Activated CD4-positive, alpha-beta T cell treated with anti-CD3 and anti-CD28 coated beads, Interleukin-2, amount 10 ng/mL, durations not matched to agents 24 days and 14 days (primary cell): ENCODE data around the gene NFIA. TPM values are rescaled to one million over a fixed set of nuclear protein-coding genes. Genes with fewer than 3 reads are reported as not detected.

Experiments
- DNase-seq: peaks from one replicate; pipeline ENCODE4 v3.0.0; 2022
- H3K27ac Mint-ChIP-seq: one replicate; pipeline ENCODE4 v1.8.0; 2022; ENCODE audit warnings: mild to moderate bottlenecking, mixed read lengths
- H3K27me3 Mint-ChIP-seq: one replicate; pipeline ENCODE4 v1.8.0; 2022; ENCODE audit warnings: mixed read lengths
- H3K36me3 Mint-ChIP-seq: one replicate; pipeline ENCODE4 v1.8.0; 2022; ENCODE audit warnings: low read depth, mild to moderate bottlenecking, mixed read lengths
- H3K4me1 Mint-ChIP-seq: one replicate; pipeline ENCODE4 v1.8.0; 2021; ENCODE audit warnings: mixed read lengths
- H3K4me3 Mint-ChIP-seq: one replicate; pipeline ENCODE4 v1.8.0; 2022; ENCODE audit warnings: mild to moderate bottlenecking, moderate library complexity, mixed read lengths
- H3K9me3 Mint-ChIP-seq: one replicate; pipeline ENCODE4 v1.8.0; 2021; ENCODE audit warnings: mixed read lengths
- intact Hi-C: fragments of 100-400 bp; cut with micrococcal nuclease; formaldehyde crosslinking; loops from one replicate; pipeline ENCODE4 v1.15.1; 2023
- total RNA-seq: library from RNA; stranded (reverse); gene quantifications from 2 replicates; pipeline ENCODE4 v1.2.3, GENCODE V29; 2022

NFIA gene
- total RNA-seq, 1 donor from 2014 or later: 0.63 TPM

DNA sequence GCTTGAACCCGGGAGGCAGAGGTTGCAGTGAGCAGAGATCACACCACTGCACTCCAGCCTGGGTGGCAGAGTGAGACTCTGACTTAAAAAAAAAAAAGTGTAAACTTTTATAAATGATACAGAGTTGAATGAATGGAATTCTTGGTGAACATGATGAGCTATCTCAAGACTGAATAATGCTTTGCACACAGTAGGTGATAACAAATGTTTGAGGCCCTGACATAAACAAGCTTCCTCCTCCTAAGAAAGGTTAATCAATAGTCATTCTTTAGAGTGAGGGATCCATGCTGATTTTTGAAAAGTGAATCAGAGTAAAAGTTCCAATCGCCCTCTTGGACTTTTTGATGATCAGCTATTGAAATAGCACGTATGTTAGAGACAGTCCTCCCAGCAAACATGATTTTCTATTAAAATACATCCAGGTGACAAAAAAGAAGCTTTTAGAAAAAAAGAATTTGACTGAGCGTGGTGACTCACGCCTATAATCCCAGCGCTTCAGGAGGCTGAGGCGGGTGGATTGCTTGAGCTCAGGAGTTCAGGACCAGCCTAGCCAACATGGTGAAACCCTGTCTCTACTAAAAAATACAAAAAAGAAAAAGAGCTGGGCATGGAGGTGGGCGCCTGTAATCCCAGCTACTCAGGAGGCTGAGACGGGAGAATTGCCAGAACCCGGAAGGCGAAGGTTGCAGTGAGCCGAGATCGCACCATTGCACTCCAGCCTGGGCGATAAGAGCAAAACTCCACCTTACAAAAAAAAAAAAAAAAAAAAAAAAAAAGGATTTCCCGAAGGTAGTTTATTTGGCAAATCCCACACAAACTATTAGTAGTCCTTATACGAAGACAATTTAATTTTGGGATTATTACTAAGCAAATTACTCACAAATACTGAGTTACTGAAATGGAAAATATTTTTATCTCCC is 181.8 kb downstream of the NFIA start:
- H3K36me3 Mint-ChIP-seq: no peaks in the 10 kb centered on the region
- no peak overlapping the region for H3K27ac Mint-ChIP-seq
- intact Hi-C loops: no loop called here
- H3K27me3 Mint-ChIP-seq: peaks cover 3% of the 10 kb centered on the region
- no peaks in the 10 kb centered on the region for H3K9me3 Mint-ChIP-seq
- H3K4me1 Mint-ChIP-seq: no peaks in the 10 kb centered on the region
- no peak for DNase-seq
- no peak overlapping the region for H3K4me3 Mint-ChIP-seq

DNA sequence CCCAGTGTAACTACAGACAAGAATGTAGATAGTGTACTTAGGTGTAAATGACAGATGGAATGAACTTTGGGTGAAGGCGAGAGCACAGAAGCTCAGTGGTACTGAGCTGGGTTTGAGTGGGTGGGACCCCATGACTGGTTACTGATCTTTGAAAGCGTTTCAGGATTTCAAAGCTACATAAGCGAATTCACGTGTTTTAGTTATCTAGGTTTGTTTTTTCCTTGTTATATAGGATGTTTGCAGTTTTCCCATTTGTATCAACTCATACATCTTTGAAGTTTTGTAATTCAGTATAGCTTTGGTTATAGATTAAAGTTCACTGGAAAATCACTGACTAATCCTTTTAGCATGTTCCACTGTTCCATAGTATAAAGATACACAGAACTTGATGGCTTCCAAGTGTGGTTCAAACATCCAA is 182.5 kb downstream of the NFIA start:
- H3K36me3 Mint-ChIP-seq: no peaks in the 10 kb centered on the region
- no peaks in the 10 kb centered on the region for H3K4me1 Mint-ChIP-seq
- no peaks in the 10 kb centered on the region for H3K9me3 Mint-ChIP-seq
- H3K27me3 Mint-ChIP-seq: peaks cover 3% of the 10 kb centered on the region
- H3K27ac Mint-ChIP-seq: no peak overlapping the region
- no peak overlapping the region for H3K4me3 Mint-ChIP-seq
- intact Hi-C loops: no loop called here
- no peak for DNase-seq

DNA sequence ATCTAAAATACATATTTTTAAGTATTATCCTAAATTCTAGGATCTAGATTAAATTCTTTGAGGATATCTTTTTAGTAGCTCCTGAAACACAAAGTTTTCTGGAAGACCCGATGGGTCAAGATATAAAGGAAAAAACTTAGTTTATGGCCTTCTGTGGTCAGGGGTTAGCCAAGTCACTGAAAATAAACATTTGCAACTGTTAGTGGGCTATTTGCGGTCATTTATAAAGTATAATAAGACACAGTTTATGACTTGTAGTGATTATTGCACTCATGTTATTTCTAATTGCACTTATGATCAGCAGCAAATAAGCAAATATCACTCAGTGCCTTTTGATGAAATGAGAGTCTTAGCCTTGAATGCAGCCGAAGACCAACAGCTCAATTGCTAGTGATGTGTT is 183.3 kb downstream of the NFIA start:
- DNase-seq: no peak
- Mint-ChIP-seq H3K36me3 (no peaks in the 10 kb centered on the region), H3K27ac (no peak overlapping the region), H3K9me3 (no peaks in the 10 kb centered on the region), H3K27me3 (peaks cover 3% of the 10 kb centered on the region), H3K4me1 (no peaks in the 10 kb centered on the region), H3K4me3 (no peak overlapping the region)
- intact Hi-C loops: no loop called here

DNA sequence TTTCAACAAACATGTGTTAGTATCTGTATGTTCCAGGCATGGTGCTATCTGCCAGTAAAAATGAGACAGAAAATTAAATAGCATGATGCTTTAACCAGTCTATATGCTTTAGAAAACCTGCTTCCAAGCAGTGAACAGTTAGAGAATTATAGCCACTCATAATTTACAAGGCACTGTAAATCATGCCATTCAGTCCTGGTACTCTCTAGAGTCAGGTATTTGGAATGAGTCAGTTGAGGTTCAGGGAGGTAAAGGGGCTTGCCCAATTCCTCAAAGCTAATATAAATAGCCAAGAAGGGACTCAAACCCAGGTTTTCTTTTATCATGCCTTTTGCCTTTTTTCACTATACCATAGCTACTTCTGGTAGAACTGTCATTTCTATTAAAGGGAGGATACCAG is 184.4 kb downstream of the NFIA start:
- Mint-ChIP-seq H3K4me1 (no peaks in the 10 kb centered on the region), H3K27me3 (peaks cover 3% of the 10 kb centered on the region), H3K9me3 (no peaks in the 10 kb centered on the region), H3K27ac (no peak overlapping the region), H3K4me3 (no peak overlapping the region), H3K36me3 (no peaks in the 10 kb centered on the region)
- intact Hi-C loops: no loop called here
- DNase-seq: no peak

DNA sequence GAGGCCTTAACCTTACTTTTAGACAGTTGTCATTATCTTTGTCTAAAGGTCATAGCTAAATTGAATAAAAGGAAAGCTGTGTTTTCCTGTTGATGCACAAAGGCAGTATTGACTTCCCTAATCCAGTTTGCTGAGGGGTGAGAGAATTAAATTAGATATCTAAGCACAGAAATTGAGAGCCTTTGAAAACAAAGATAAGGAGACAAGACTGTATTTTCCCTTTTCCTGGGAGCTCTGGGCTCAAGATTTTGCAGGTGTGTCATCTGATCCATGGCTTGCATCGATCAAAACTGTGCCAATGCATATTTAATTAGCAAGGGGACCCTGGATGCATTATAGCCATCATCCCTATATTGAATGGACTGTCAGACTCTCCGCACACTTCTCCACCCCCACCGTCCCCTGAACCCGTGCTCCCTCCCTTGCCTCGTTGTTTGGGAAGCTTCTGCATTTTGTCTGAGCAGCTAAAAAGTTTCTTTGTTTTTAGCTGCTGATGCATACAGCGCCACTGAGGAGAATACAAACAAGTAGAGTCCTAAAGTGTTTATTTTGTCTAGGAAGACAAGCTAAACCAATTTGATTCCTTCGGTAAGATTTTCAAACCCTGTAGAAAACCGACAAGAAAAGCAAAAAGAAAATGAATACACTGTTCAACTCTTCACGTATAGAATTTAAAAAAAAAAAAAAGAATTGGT is 186.3 kb downstream of the NFIA start:
- H3K36me3 Mint-ChIP-seq: no peaks in the 10 kb centered on the region
- intact Hi-C loops: no loop called here
- no peaks in the 10 kb centered on the region for H3K9me3 Mint-ChIP-seq
- H3K27ac Mint-ChIP-seq: no peak overlapping the region
- no peaks in the 10 kb centered on the region for H3K4me1 Mint-ChIP-seq
- H3K27me3 Mint-ChIP-seq: peaks cover 2% of the 10 kb centered on the region
- H3K4me3 Mint-ChIP-seq: no peak overlapping the region
- DNase-seq: no peak

DNA sequence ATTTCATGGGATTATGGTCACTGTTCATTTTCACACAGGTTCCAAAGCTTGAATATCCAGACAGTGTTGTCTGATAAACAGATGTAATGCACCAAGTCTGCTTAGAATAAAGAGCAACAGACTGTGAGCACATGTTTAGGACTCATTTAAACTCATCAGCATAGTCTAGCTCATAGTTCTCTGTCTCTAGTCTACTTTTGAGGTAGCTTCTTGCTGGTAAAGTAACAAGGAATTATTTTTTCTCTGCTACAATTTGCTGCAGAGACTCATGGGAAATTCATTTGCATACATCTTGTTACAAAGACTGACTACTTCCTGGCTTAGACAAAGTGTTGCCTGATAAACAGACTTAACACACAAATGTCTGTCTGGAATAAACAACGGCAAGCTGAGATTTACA is 187.2 kb downstream of the NFIA start:
- Mint-ChIP-seq H3K4me1 (no peaks in the 10 kb centered on the region), H3K4me3 (no peak overlapping the region), H3K36me3 (no peaks in the 10 kb centered on the region), H3K9me3 (no peaks in the 10 kb centered on the region), H3K27ac (peak overlapping the region; percentile 54), H3K27me3 (peaks cover 7% of the 10 kb centered on the region)
- intact Hi-C loops: loop anchor here (2.0 kb wide), 1 partner anchor 63 kb away; no protein-coding TSS in a partner anchor
- DNase-seq: no peak

DNA sequence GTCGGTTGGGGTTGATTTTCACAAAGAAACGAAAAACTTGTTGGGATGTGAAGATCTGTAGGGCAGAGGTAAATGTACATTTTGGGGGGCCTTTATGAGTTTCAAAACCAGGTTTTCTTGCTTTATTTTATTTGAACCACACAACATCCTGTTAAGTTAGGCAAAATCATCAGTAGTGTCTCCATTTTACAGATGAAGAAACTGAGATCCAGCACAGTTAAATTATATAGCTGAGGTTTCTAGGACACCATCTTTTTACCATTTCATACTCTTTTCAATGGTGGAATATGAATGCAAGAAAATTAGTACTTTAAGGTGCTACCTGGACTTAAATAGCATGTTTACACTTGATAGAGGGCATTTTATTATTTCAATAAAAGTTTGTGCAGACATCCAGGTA is 187.7 kb downstream of the NFIA start:
- Mint-ChIP-seq H3K27me3 (peaks cover 8% of the 10 kb centered on the region), H3K36me3 (no peaks in the 10 kb centered on the region), H3K4me1 (no peaks in the 10 kb centered on the region), H3K4me3 (no peak overlapping the region), H3K9me3 (no peaks in the 10 kb centered on the region), H3K27ac (peak overlapping the region; percentile 54)
- DNase-seq: no peak
- intact Hi-C loops: loop anchor here (2.0 kb wide), 1 partner anchor 63 kb away; no protein-coding TSS in a partner anchor

DNA sequence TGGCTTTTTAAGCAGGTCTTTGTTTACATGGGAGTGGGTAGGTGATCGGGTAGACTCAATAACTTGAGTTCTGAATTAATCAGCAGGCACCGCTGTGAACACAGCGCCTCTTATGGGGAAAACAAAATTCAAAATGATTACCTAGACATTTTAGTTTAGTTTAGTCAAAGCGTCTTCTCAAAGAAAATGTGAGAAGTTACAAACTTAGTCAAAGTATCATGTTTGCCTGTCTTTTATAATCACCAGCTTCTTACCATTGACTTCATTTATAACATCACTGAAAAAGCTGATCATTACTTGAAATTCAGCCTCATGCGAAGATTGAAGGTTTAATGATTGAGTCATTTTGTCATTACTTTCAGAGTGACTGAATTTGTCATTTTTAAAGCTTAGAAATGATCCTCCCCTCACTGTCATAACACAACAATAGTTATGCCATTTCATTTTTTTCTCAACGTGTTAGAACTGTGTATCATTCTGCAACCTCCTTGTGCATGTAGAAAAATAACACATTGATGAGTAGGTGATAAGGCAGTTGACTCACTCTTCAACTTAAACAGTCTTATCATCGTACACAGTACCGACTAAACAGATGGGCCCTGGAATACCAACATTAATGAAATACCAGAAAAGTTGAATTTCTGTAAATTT is 188.5 kb downstream of the NFIA start:
- intact Hi-C loops: loop anchor here (1.0 to 2.0 kb wide), 3 partner anchors 31 to 62 kb away; no protein-coding TSS in a partner anchor
- H3K9me3 Mint-ChIP-seq: no peaks in the 10 kb centered on the region
- no peaks in the 10 kb centered on the region for H3K36me3 Mint-ChIP-seq
- H3K4me3 Mint-ChIP-seq: no peak overlapping the region
- peaks cover 8% of the 10 kb centered on the region for H3K27me3 Mint-ChIP-seq
- peak overlapping the region; percentile 57 for H3K27ac Mint-ChIP-seq
- DNase-seq: no peak
- no peaks in the 10 kb centered on the region for H3K4me1 Mint-ChIP-seq

DNA sequence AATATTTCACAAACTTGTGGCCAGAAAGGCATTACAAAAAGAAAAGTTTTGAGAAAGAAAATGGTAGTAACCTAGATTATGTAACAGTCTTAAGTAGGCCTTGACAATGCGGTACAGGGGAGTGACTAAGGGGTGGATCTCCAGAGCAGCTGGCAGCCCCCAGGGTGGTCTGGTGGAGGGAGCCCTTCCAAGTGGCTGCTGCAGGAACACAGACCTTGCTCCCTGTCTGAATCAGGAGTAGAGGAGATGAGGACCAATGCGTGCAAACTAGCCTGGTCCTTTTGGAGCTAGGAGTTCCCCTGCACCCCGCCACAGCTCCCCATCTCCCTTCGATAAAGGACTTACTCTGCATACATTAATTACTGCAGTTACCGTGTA is 189.0 kb downstream of the NFIA start:
- Mint-ChIP-seq H3K27me3 (peaks cover 8% of the 10 kb centered on the region), H3K27ac (no peak overlapping the region), H3K4me1 (no peaks in the 10 kb centered on the region), H3K36me3 (no peaks in the 10 kb centered on the region), H3K4me3 (no peak overlapping the region), H3K9me3 (no peaks in the 10 kb centered on the region)
- no peak for DNase-seq
- intact Hi-C loops: loop anchor here (1.0 to 2.0 kb wide), 3 partner anchors 31 to 61 kb away; no protein-coding TSS in a partner anchor

DNA sequence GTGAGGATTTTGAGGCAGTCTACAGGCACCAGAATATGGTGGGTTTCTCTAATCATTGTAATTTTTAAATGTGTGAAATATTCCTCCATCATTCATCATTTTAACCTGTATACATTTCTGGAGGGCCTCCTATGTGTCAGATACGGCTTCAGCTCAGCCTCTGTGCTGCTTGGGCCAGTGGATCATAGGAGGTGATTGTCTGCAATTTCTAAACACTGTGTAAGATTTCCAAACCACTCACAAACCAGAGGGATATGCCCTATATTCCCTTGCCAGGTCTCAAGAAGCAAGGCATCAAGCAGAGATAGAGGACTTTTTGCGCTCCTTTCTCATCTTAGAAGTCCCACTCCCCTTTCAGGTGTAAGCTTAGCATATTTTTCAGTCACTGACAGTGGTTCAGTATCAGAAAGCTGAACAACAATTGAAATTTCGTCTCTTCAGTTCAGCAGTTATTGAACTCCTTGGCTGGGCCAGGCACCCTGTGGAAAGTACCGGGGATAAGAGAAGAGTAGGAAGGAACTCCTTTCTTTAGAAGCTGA is 190.9 kb downstream of the NFIA start:
- Mint-ChIP-seq H3K27ac (no peak overlapping the region), H3K4me1 (no peaks in the 10 kb centered on the region), H3K4me3 (no peak overlapping the region), H3K9me3 (no peaks in the 10 kb centered on the region), H3K36me3 (no peaks in the 10 kb centered on the region), H3K27me3 (peaks cover 11% of the 10 kb centered on the region)
- intact Hi-C loops: no loop called here
- DNase-seq: no peak

DNA sequence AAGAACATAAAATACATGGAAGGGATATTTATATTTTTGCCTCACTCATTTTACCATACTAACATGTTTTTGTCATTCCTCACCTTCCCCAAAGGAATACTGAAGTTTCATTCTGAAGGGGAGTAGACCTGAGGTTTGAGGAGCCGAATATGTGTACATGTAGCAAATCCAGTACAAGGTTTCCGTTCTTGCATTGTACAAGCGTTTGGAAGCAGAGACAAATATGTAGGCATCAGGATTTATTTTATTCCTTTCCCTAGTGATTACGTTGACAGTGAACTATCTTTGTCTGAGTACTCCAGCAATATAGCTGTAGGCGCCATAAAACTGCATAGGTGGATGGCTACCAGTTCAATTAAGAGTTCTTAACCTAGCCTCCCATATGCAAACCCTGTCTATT is 191.5 kb downstream of the NFIA start:
- intact Hi-C loops: no loop called here
- Mint-ChIP-seq H3K9me3 (no peaks in the 10 kb centered on the region), H3K4me1 (no peaks in the 10 kb centered on the region), H3K4me3 (no peak overlapping the region), H3K27ac (no peak overlapping the region), H3K27me3 (peaks cover 11% of the 10 kb centered on the region), H3K36me3 (no peaks in the 10 kb centered on the region)
- no peak for DNase-seq

DNA sequence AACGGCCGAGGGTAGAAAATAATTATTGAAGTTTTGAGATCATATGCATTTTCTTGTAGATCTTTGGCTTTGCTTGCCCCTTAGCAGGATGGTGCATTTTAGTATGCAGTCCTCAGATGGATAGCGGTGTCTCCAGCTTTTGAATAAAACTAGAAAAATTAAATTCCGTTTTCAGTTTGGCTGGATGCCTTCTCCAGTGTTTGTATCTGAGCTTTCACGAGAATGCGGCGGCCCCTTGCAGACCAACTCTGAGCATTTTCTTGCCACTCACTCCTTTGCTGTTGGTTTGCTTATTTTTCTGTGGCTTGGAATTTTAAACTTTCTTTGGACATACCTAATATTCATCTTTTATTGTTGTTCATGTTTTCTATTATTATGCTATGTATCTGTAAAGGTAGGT is 192.6 kb downstream of the NFIA start:
- H3K27me3 Mint-ChIP-seq: peaks cover 11% of the 10 kb centered on the region
- intact Hi-C loops: no loop called here
- no peak for DNase-seq
- H3K9me3 Mint-ChIP-seq: no peaks in the 10 kb centered on the region
- H3K36me3 Mint-ChIP-seq: no peaks in the 10 kb centered on the region
- H3K4me1 Mint-ChIP-seq: no peaks in the 10 kb centered on the region
- H3K27ac Mint-ChIP-seq: no peak overlapping the region
- H3K4me3 Mint-ChIP-seq: no peak overlapping the region

DNA sequence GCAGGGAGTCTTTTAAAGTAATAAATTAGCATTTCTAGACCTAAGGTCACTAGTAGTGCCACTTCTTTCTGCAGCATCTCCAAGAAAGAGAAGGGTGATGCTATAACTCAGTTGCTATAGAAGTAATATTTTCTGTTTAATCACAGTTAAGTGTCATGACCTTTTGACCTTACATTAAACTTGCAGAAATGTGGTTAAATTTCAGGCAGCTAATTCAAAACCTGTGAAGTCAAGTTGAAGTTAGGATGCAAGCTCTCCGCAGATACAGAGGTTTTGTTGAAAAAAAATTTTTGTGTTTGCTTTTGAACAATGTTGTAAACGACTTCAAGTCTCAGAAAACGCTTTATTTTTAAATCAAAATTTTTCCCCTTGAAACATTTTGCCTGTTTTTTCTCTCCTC is 193.9 kb downstream of the NFIA start:
- no peak for DNase-seq

More for the DNA sequence above, 193.9 kb downstream of the NFIA start:
- Mint-ChIP-seq H3K27ac (no peak overlapping the region), H3K27me3 (peaks cover 11% of the 10 kb centered on the region), H3K36me3 (no peaks in the 10 kb centered on the region), H3K4me3 (no peak overlapping the region), H3K4me1 (no peaks in the 10 kb centered on the region), H3K9me3 (no peaks in the 10 kb centered on the region)
- intact Hi-C loops: no loop called here
